ENCODE measurements around the gene TRIM44.

Gene TRIM44

GRCh38 chr11:35717043-35717442 lies 54.5 kb downstream of the TRIM44 start:
- no peaks in the 10 kb centered on the region for H3K27me3 ChIP-seq (ENCODE audit: control insufficient read depth, low read length)
- H3K4me1 ChIP-seq (ENCODE audit: control insufficient read depth, low read length), result peaks cover 17% of the 10 kb centered on the region
- peaks cover 8% of the 10 kb centered on the region for H3K9me3 ChIP-seq (ENCODE audit: control insufficient read depth, insufficient read depth, low read length)
- H3K36me3 ChIP-seq (ENCODE audit: control insufficient read depth, low read length), result no peaks in the 10 kb centered on the region
- H3K4me2 ChIP-seq (ENCODE audit: low read length), result no peak overlapping the region
- no peak overlapping the region for H3K27ac ChIP-seq (ENCODE audit: low read depth, low read length)
- H4K20me1 ChIP-seq (ENCODE audit: control insufficient read depth, insufficient read depth, low read depth, low read length), result no peaks in the 10 kb centered on the region
- H3K4me3 ChIP-seq (ENCODE audit: low read length), result no peak overlapping the region
- no peaks in the 10 kb centered on the region; the same call in 1 of the 2 replicates for H3K79me2 ChIP-seq (ENCODE audit: control insufficient read depth, low read length)
- TF ChIP-seq CTCF (IDR thresholded peaks at IDR 0.05; ENCODE audit: low read depth, low read length, poor library complexity, severe bottlenecking) (peak; percentile 28), EZH2phosphoT487 (IDR thresholded peaks at IDR 0.05; ENCODE audit: borderline replicate concordance, low read length) (no peak)
- no peaks in the 10 kb centered on the region for H3F3A ChIP-seq (ENCODE audit: control insufficient read depth, insufficient read depth)
- H3K9me2 ChIP-seq (replicated peaks; ENCODE audit: control insufficient read depth, low read length), result no peaks in the 10 kb centered on the region

- Histone ChIP-seq H3F3A (ENCODE audit: control insufficient read depth, insufficient read depth) (no peaks in the 10 kb centered on the region), H3K36me3 (ENCODE audit: control insufficient read depth, low read length) (no peaks in the 10 kb centered on the region), H3K9me2 (replicated peaks; ENCODE audit: control insufficient read depth, low read length) (no peaks in the 10 kb centered on the region), H3K4me3 (ENCODE audit: low read length) (no peak overlapping the region), H3K27ac (ENCODE audit: low read depth, low read length) (no peak overlapping the region), H3K9me3 (ENCODE audit: control insufficient read depth, insufficient read depth, low read length) (peaks cover 8% of the 10 kb centered on the region), H3K4me1 (ENCODE audit: control insufficient read depth, low read length) (peaks cover 22% of the 10 kb centered on the region), H4K20me1 (ENCODE audit: control insufficient read depth, insufficient read depth, low read depth, low read length) (no peaks in the 10 kb centered on the region), H3K79me2 (ENCODE audit: control insufficient read depth, low read length) (no peaks in the 10 kb centered on the region; the same call in 1 of the 2 replicates), H3K4me2 (ENCODE audit: low read length) (no peak overlapping the region), H3K27me3 (ENCODE audit: control insufficient read depth, low read length) (no peaks in the 10 kb centered on the region)
- TF ChIP-seq CTCF (IDR thresholded peaks at IDR 0.05; ENCODE audit: low read depth, low read length, poor library complexity, severe bottlenecking), result no peak
- no peak for TF ChIP-seq EZH2phosphoT487 (IDR thresholded peaks at IDR 0.05; ENCODE audit: borderline replicate concordance, low read length)
Measured at GRCh38 chr11:35717520-35717919, 54.9 kb downstream of the TRIM44 start.

GRCh38 chr11:35721651-35722282 lies 59.2 kb downstream of the TRIM44 start:
- Histone ChIP-seq H3K27ac (ENCODE audit: low read depth, low read length) (peak overlapping the region; percentile 75), H3K4me3 (ENCODE audit: low read length) (peak overlapping the region; percentile 42), H3K9me3 (ENCODE audit: control insufficient read depth, insufficient read depth, low read length) (no peaks in the 10 kb centered on the region), H3F3A (ENCODE audit: control insufficient read depth, insufficient read depth) (no peaks in the 10 kb centered on the region), H3K4me2 (ENCODE audit: low read length) (peak overlapping the region; percentile 73), H3K27me3 (ENCODE audit: control insufficient read depth, low read length) (no peaks in the 10 kb centered on the region), H4K20me1 (ENCODE audit: control insufficient read depth, insufficient read depth, low read depth, low read length) (no peaks in the 10 kb centered on the region), H3K79me2 (ENCODE audit: control insufficient read depth, low read length) (no peaks in the 10 kb centered on the region; the same call in 1 of the 2 replicates), H3K4me1 (ENCODE audit: control insufficient read depth, low read length) (peaks cover 18% of the 10 kb centered on the region), H3K9me2 (replicated peaks; ENCODE audit: control insufficient read depth, low read length) (no peaks in the 10 kb centered on the region), H3K36me3 (ENCODE audit: control insufficient read depth, low read length) (peaks cover 6% of the 10 kb centered on the region)
- TF ChIP-seq EZH2phosphoT487 (IDR thresholded peaks at IDR 0.05; ENCODE audit: borderline replicate concordance, low read length) (no peak), CTCF (IDR thresholded peaks at IDR 0.05; ENCODE audit: low read depth, low read length, poor library complexity, severe bottlenecking) (no peak)
